HG02678 (cell line): Measurements from ENCODE around the gene ALK.
A peak's percentile ranks its signal among the peaks of the same experiment; 100 is the strongest.
"Not testable (repeated sequence)": the region's sequence is repeated elsewhere in the genome, so short reads cannot be mapped to it uniquely, and the experiment has no call there.

Source experiments
- ATAC-seq: cut with Tn5 transposase; IDR thresholded peaks from one replicate; pipeline ENCODE4 v1.9.1; 2021; ENCODE audit warnings: mild to moderate bottlenecking, moderate library complexity; ENCODE audit not compliant: unreplicated experiment

Gene ALK

GRCh38 chr2:29761278-29761677, 160.1 kb downstream of the ALK start:
- ATAC-seq: no peak

DNA sequence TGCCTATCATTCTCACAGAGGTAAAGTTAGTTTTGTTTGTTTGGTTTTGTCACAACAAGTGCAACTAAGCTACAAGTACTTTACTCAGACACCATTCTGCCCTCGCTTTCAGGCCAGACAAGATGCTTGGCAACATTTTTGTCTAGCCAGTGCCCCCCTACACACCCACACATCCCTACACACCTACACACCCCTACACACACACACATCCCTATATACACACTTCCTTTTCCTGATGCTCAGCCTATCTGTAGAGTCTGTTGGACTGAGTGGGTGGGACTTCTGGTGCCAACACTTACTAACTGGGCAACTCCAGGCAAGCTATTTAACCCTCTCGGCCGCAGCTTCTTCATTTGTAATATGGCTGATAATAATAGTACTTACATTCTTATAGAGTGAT, 161.4 kb downstream of the ALK start:
- ATAC-seq: no peak

DNA sequence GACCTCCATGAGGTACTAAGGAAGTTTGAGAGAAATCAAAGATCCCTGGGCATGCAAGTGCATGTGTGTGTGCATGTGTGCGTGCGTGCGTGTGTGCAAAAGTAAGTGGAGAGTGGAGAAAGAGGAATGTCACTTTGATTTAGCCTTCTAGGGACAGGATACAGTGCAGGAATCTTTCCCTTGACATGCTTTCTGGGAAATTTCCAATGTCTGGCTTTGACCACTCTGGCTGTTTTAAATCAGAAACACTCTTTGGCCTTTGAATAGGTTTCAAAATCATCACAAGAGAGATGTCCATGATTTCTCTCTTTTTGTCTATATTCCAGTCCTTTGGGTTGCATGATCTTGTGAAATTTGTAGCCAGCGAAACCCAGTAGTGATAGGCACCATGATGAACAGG, 162.0 kb downstream of the ALK start:
- no peak for ATAC-seq

DNA sequence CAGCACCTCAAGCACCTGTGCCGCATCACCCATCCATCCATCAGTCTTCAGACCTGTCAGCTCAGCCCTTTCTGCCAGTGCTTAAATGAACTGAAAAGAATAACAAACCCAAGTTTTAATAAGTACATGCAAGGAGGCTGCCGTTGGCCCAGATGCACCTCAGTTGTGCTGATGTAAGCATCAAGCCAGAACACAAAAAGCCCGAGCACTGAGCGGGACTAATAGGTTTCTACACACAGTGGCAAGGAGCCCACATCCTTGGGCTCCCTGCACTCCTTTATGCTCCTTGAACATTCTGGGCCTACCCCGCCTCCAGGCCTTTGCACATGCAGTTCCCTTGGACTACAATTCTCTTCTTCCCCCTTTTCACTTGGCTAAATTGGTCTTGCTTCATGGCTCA, 165.6 kb downstream of the ALK start:
- no peak for ATAC-seq

DNA sequence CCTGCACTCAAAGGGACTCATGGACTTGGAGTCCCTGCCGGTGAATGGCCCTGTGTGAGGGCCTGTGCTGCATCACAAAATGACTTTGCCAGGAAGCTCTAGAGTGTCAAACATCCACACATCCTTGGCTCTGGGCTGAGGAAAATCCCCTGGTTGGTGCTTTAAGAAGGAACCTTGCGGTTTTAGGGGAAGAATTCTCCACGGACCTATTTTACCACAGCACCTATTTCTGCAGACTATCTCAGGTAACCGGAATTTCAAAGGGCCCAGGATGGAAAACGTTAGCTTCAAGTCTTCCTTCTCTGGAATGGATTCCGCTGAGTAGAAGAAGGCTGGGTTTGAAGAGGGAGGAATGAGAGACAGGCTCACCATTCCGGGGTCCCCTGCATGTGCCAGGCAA, 166.2 kb downstream of the ALK start:
- no peak for ATAC-seq

GRCh38 chr2:29753671-29754444, 167.5 kb downstream of the ALK start:
- no peak for ATAC-seq

DNA sequence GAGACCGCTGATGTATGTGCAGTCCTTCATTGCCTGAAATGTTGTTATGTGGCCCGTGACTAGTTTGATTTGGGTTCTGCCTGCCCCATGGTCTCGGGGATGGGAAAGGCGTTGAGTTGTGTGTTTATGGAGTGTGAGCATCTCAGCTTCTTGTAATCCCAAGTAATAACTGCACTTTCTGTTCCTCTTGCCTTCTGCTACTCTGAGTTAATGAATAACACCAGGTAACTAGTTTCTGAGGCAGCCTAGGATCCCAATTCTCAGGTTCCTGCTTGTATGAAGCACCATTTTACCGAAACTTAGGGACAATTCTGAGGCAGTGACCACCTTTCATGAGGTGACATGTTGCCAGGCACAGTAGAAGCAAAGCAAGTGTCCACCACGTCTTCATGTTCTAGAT, 170.0 kb downstream of the ALK start:
- peak; percentile 65 for ATAC-seq

DNA sequence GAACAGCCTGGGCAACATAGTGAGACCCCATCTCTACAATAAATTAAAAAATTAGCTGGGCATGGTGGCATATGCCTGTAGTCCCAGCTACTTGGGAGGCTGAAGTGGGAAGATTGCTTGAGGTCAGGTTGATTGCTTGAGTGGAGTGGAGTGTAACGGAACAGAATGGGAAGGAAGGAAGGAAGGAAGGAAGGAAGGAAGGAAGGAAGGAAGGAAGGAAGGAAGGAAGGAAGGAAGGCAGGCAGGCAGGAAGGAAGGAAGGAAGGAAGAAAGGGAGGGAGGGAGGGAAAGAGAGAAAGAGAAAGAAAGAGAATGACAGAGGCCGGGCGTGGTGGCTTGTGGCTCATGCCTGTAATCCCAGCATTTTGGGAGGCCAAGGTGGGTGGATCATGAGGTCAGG, 170.9 kb downstream of the ALK start:
- ATAC-seq: not testable (repeated sequence)

DNA sequence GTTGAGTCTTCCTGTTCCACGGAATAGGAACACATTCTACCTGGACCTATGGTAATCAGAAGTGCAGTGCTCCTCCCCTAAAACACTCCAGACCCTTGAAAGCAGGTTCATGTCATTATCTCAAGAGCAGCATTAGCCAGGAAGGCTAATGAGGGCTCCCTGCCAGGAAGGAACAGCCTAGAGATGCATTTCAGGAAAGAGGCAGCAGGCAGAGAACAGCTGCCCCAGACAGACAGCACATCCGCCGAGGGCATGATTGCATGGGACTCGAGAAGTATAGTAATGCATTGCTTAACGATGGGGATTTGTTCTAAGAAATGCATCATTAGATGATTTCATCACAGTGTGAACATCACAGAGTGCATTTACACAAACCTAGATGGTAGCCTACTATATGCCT, 171.5 kb downstream of the ALK start:
- ATAC-seq: no peak

DNA sequence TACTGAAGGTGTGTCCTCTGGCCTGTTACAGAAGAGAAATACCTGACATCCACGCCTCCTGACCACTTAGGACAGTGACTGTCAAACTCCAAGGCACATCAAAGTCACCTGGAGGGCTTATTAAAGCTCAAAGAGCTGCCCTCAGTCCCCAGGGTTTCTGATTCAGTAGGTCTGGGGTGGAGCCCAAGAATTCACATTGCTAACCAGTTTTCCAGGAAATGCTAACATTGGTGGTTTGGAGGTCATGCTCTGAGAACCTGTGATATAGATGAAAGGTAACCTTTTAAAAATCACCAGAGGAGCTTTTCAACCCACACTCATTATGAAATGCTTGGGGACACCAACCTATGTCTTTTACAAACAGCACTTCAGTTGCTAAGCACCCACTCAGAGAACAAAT, 172.3 kb downstream of the ALK start:
- no peak for ATAC-seq

GRCh38 chr2:29747786-29748470, 173.5 kb downstream of the ALK start:
- ATAC-seq: peak; percentile 34

DNA sequence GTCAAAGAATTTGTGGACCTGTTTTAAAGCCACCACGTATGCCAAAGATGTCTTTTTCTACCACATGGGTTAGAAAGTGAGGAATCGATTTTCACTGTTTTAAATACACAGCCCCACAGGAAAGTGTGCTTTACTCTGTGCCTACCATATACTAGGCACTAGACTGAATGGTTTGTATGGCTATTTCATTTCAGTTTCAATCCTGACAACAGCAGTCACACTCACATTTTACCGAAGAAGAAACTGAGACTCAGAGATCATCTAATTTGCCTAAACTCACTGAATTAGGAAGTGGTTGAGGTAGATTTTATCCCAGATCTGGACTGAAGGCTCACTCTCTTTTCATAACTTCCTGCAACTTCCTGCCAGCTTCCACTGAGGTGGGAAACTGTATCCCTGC, 176.4 kb downstream of the ALK start:
- peak; percentile 78 for ATAC-seq

- no peak for ATAC-seq
Observed at GRCh38 chr2:29743516-29743915, 177.9 kb downstream of the ALK start.

DNA sequence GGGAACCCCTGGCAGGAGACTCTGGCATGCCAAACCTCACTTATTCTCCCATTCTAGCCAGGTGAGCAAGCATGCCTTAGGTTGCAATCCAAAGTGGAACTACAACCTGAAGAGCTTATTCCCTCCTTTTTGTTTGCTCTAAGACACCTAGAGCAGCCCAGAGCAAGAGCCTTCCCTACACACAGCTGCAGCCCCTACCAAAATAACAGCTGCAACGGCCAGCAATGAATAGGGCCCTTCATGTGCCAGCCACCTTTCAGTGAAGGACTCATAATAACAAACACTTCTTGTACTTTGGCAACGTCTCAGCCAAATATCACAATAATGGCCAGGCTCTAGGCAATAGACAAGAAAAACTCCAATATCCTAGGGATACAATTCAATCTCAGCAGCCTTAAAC, 178.7 kb downstream of the ALK start:
- ATAC-seq: no peak

DNA sequence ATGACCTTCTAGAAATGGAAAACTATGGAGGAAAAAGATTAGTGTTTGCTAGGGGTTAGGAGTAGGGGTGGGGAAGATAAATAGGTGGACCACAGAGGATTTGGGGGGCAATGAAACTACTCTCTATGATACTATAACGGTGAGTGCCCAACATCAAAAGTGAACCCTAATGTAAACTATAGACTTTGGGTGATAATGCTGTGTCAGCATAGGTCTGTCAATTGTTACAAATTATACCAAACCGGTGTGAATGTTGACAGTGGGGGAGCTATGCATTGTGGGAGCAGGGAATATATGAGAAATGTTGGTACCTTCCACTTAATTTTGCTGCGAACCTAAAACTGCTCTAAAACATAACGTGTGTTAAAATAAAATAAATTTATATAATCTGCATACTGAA, 180.3 kb downstream of the ALK start:
- ATAC-seq: no peak

DNA sequence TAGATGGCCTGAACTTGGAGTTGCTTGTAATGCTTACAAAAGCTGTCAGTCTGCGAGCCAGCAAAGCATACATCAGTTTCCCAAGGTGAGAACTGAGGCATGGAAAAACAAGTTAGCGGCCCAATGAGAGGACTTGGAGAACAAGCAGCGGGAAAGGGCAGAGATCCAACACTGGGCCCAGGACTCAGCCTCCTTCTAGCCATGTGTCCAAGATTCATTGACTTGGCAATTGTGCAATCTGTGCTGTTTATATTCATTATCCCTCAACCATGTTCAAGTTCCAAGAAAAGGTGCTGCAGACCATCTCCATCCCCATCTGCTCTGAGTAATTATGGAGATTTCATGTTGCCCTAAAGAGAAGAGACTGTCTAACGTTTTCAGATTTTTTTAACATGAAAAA, 187.4 kb downstream of the ALK start:
- no peak for ATAC-seq

DNA sequence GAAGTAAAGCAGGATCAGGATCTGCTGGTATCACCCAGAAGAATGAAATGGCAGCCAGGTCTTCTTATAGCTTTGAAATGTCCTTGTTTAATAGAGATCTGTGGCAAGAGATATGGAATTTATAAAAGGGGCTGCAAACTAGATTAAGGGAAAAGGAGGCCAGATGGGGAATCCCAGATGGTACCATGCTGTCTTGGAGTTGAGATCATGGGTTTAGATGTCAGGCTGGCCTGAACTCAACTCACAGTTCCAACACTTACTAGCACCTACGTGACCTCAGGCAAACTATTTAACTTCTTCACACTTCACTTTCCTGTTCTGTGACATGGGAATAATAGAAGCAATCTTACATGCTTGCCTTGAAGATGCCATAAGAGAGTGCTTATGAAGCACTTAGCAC, 188.2 kb downstream of the ALK start:
- ATAC-seq: no peak

- ATAC-seq: no peak
Observed at GRCh38 chr2:29731948-29732347, 189.4 kb downstream of the ALK start.

- no peak for ATAC-seq
Observed at GRCh38 chr2:29729932-29730331, 191.5 kb downstream of the ALK start.

- no peak for ATAC-seq
Observed at GRCh38 chr2:29729401-29729800, 192.0 kb downstream of the ALK start.

- no peak for ATAC-seq
Observed at GRCh38 chr2:29726976-29727375, 194.4 kb downstream of the ALK start.

DNA sequence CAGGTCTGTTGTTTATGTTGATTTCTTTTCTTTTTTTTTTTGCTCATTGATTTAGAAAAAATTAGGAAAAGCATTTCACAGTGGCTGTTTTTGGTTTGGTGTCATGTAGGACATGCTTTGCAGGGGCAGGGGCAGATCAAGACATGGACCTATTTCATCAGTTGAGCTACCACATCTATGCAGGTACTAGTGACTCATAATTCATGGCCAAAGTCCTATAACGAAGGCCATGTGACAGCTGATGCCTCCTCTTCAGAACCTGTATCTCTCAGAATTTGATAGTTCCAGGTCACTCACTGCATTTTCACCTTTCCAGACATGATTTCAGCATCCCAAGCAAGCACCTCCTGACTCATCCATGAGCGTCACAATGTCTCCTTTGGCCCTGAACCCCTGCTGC, 195.8 kb downstream of the ALK start:
- ATAC-seq: no peak

GRCh38 chr2:29724282-29724681, 197.1 kb downstream of the ALK start:
- peak; percentile 54 for ATAC-seq
